ENCODE data around the gene AADAC.
"Not testable (repeated sequence)": the region's sequence is repeated elsewhere in the genome, so short reads cannot be mapped to it uniquely, and the experiment has no call there.

The AADAC gene

DNA sequence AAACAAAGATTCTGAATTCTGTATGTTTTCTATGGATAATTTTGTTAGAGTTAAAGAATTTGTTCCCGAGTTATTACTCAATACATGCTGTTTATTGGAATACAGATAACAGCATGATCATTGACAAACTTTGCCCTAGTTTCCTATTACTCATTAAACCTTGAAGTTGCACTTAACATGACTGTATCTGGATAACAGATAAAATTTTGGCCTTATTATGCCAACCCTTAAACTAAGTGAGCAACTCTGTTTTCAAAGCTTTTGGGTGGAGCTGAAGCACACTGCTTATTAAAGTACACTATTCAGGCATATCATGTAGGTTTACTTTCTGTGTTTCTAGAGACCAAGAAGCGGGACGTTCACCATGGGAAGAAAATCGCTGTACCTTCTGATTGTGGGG, at the start of gene AADAC:
TSS of gene AADAC (plus strand) at position 318 of the 400 bp plus-strand sequence. CDS start at position 365, 47 bp downstream.
- DNase-seq (ENCODE audit: low read depth in 2 of 3, low spot score in 1 of 3): no peak

- not testable (repeated sequence) for DNase-seq (ENCODE audit: low read depth in 2 of 3, low spot score in 1 of 3)
Measured at GRCh38 chr3:151764699-151765098, 49.2 kb upstream of the AADAC start.

- no peak for DNase-seq (ENCODE audit: low read depth in 2 of 3, low spot score in 1 of 3)
Measured at GRCh38 chr3:151765685-151766084, 48.2 kb upstream of the AADAC start.

GRCh38 chr3:151766454-151766853, 47.5 kb upstream of the AADAC start:
- DNase-seq (ENCODE audit: low read depth in 2 of 3, low spot score in 1 of 3): no peak

GRCh38 chr3:151768393-151768930, 45.5 kb upstream of the AADAC start:
- DNase-seq (ENCODE audit: low read depth in 2 of 3, low spot score in 1 of 3): no peak

GRCh38 chr3:151769175-151769574, 44.7 kb upstream of the AADAC start:
- DNase-seq (ENCODE audit: low read depth in 2 of 3, low spot score in 1 of 3): no peak

GRCh38 chr3:151770956-151771355, 43.0 kb upstream of the AADAC start:
- no peak for DNase-seq (ENCODE audit: low read depth in 2 of 3, low spot score in 1 of 3)

DNA sequence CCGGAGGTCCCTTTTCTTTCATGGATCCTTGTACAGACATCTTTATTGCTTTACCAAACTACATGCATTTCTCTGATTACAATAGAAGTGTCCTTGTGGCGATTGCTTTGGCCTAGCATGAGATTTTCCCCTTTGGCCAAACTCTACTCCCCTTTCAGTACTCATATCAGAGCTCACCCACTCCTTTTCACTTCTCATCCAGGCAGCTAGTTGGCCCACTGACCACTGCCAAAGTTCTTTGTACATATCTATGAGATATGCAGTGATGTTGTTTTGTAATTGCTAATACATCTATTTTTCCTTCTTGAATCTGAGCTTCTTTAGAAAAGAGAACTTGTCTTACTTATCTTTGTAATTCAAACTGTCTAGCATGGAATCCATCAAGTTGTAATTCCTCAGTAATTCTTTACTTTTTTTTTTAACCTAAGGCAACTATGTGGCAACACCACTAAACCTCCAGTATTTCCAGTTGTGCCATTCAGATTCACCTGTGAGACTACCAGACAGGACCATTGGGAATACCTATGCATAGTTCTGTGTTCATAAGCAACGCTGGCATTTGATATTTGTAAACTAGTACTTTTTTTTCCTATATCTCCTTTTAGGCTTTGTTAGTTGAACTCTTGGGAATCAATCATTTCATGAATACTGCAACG, 41.0 kb upstream of the AADAC start:
- DNase-seq (ENCODE audit: low read depth in 2 of 3, low spot score in 1 of 3): no peak

DNA sequence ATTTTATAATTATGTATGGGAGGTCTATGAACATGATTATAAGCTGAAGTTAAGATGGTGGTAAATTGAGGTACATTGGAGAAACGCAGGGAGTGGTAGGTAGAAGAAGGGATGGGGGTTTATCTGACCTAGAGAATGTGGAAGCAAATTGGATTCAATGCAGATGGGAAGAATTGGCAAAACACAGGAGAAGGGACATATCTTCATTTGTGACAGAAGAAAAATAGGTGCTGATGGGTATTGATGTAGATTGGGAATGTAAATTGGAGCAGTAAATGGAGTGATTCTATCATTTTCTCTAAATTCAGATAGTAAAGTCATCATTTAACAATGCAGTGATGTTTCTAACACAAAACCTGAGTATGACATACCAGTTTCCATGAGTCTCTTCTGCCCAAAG, 39.7 kb upstream of the AADAC start:
- no peak for DNase-seq (ENCODE audit: low read depth in 2 of 3, low spot score in 1 of 3)

DNA sequence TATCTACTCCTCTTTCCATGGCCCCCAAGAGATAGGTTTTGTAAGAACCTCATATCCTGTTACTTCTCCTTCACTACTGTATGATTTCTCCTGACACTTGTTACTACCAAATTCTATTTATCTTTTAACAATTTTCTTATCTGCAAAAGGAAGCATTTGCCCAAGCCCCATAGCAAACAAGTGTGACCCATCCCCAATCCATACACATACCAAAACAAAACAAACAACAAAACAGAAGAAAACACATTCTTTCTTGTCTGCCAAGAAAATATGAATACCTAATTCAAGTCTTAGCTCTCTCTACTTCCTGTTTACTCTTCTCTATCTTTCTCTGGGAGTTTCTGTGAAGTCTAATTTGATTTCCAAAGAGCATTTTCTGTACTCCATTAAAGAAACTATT, 39.0 kb upstream of the AADAC start:
- DNase-seq (ENCODE audit: low read depth in 2 of 3, low spot score in 1 of 3): no peak

DNA sequence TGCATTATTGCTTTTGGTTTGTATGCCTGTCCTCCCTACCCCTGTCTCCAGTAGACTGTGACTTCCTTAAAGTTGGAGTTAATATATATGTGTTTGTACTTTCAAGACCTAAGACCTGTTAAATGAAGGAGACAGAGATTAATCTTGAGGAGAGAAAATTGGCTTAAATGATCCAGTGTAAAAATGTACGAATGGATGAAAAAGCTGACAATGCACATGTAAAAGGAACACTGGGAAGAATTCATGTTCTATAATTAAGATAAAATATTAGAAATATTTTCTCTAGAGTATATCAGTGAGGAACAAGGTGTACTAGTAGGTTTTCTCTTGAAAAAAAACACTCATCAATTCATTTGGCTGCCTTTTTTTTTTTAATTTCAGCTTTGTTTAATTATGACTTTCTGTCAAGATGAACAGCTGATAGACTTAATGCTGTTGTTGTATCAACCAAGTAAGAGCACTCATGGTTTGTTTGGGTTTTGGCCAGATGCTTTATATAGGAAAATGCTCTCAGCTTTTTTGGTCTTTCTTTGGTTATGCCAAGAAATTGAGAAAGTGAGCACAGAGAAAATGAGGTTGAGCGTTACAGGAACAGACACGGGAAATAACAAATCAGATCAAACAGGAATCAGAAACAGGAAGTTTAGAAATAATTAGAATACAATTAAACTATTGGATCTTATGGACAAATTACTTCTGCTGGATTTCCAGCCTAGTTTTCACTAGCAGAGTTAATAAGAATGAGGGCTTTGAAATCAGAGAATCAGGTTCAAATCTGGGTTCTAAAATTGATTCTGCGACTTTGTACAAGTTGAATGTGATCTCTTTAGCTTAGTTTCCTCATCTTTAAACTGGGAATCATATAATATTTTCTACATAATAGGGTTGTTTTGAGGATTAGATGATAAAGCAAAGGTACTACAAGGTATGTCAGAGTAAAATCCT, 38.3 kb upstream of the AADAC start:
- DNase-seq (ENCODE audit: low read depth in 2 of 3, low spot score in 1 of 3): no peak

GRCh38 chr3:151776259-151776740, 37.6 kb upstream of the AADAC start:
- no peak for DNase-seq (ENCODE audit: low read depth in 2 of 3, low spot score in 1 of 3)

GRCh38 chr3:151777880-151778279, 36.0 kb upstream of the AADAC start:
- no peak for DNase-seq (ENCODE audit: low read depth in 2 of 3, low spot score in 1 of 3)

DNA sequence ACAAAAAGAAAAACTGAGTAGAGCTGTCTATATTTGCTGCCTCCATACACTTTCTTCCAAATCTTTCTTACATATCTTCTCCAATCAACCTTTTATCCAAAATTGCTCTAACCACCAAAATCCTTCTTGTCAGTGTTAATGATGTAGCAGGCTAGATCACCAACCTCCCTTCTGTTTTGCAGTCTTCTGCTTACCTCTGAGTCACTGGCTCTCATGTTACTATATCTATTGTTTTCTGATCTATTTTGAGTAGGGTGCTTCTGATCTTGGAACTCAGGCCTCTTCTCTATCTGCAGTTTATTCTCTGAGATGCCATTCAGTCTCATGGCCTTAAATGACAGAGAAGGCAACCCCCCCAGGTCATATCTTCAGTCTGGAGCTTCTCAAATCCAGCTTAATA, 26.3 kb upstream of the AADAC start:
- no peak for DNase-seq (ENCODE audit: low read depth in 2 of 3, low spot score in 1 of 3)

GRCh38 chr3:151788401-151788800, 25.5 kb upstream of the AADAC start:
- no peak for DNase-seq (ENCODE audit: low read depth in 2 of 3, low spot score in 1 of 3)

DNA sequence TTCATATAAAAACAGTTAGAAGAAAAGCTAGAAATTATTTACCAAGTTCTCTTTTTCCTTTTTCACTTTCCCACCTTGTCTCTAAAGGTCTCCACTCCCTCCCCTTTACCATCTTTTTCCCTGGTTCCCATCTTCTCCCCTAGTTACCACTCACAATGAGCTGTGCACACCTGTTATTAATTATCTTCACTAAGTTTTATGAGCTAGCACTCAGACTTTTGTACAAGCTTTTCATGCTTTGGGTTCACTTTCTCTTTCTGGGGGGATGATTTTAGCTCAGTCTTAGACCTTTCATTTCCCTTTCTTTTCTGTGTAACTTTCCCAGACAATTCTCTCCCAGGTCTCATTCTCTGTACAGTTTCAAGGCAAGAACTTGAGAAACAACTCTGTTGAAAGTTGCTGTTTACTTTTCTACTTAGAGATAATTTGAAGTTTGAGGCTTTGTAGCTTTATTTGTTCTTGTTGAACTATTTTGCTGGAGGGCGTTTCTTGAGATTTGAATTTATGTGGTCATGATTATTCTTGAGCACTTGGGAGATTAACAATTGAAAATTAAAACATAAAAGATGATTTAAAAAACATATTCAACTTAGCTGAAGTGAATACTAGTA, 24.0 kb upstream of the AADAC start:
- DNase-seq (ENCODE audit: low read depth in 2 of 3, low spot score in 1 of 3): no peak

DNA sequence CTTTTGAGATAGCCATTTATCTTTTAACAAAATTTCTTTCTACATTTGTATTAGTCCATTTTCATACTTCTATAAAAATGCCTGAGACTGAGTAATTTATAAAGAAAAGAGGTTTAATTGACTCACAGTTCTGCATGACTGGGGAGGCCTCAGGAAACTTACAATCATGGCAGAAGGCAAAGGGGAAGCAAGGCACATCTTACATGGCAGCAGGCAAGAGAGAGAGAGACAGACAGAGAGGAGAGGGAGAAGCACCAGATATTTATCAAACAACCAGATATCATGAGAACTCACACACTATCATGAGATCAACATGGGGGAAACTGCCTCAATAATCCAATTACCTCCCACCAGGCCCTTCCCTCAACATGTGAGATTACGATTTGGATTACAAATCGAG, 23.2 kb upstream of the AADAC start:
- not testable (repeated sequence) for DNase-seq (ENCODE audit: low read depth in 2 of 3, low spot score in 1 of 3)

DNA sequence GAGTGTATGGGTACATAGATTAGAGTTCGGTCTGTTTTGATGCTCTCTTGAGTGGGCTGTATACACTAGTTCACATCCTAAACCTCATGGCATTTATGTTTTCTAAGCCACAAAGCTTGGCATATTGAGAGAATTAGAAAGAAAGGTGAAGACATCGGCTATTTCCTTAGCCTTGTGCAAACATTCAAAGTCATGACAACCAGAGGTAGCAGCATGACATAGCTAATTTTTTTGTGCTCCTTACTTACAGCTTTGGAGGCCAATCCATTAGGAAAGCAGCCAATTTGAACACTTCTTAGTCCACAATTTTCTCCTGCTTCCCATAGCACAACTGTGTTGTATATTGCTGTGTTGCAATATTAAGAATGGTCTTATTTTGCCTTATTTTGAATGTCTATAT, 21.5 kb upstream of the AADAC start:
- DNase-seq (ENCODE audit: low read depth in 2 of 3, low spot score in 1 of 3): no peak

DNA sequence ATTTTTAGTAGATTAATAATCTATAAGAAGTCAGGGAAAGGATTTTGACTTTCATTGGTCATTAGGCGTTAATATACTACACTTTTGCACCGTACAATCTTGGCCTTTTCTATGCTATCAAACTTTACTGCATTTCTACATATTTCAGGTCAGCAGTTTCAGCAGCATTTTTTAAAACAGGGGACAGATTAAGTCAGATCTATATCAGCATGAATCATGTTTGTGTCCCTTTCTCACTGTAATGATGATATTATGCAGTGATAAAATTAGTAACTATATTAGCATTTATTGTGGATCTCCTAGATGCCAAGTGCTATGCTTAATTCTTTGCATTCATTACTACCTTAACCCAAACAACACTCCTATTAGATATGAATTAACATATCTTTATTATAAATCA, 20.3 kb upstream of the AADAC start:
- DNase-seq (ENCODE audit: low read depth in 2 of 3, low spot score in 1 of 3): no peak

DNA sequence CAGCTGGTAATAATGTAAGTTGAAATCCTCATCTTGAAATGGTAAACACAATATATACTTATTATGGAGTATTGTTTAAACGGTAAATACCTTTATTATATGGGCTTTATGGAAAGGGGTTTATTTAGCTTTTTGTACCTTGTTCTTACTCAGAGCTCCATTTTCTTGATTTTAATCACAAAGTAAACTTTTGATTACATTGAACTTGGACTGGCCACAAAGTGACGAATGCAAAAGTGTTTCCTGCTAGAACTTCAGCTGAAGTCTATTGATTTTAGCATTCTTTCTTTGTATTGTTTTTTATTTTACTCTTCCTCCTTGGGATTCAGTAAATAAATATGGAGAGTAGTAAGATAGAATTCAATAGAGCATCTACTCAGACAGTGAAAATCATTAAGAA, 19.8 kb upstream of the AADAC start:
- DNase-seq (ENCODE audit: low read depth in 2 of 3, low spot score in 1 of 3): no peak

DNA sequence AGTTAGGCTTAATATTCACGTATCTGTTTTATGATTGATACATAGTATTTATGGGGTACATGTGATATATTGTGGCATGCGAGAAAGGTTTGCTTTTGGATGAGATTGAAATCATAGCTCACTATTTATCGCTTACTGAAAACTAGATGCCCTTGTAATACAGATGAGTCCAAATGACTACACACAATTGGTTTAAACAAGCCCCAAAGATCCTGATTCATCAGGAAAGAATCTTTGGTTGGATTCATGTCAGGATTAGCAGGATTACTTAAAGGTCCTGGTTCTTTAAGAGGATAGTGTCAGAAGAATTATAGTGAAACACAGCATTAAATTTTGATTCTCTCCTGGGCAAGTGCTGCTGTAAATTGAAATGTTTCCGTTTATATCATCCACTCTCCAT, 18.6 kb upstream of the AADAC start:
- DNase-seq (ENCODE audit: low read depth in 2 of 3, low spot score in 1 of 3): no peak
